Nephron progenitor cell (in vitro differentiated cells): ENCODE results near the gene ZDHHC3.
A peak's percentile ranks its signal among the peaks of the same experiment; 100 is the strongest.

Experiments used
- DNase-seq: peaks from one replicate; pipeline ENCODE4 v3.0.0; 2021
- H3K27ac Mint-ChIP-seq: 2 replicates; pipeline ENCODE4 v1.8.0; 2021; ENCODE audit warnings: mild to moderate bottlenecking, moderate library complexity, mixed read lengths
- H3K27me3 Mint-ChIP-seq: 2 replicates; pipeline ENCODE4 v1.8.0; 2021; ENCODE audit warnings: mild to moderate bottlenecking, low read depth, mixed read lengths; ENCODE audit not compliant: poor library complexity
- H3K36me3 Mint-ChIP-seq: 2 replicates; pipeline ENCODE4 v1.8.0; 2021; ENCODE audit warnings: low read depth, mixed read lengths
- H3K4me1 Mint-ChIP-seq: 2 replicates; pipeline ENCODE4 v1.8.0; 2021; ENCODE audit warnings: mixed read lengths
- H3K4me3 Mint-ChIP-seq: 2 replicates; pipeline ENCODE4 v1.8.0; 2021; ENCODE audit warnings: mild to moderate bottlenecking, moderate library complexity, mixed read lengths
- H3K9me3 Mint-ChIP-seq: 2 replicates; pipeline ENCODE4 v1.8.0; 2021; ENCODE audit warnings: mild to moderate bottlenecking, moderate library complexity, mixed read lengths
- CTCF ChIP-seq: fragments of 200-600 bp; sonication (generic); IDR thresholded peaks from 2 replicates; pipeline ENCODE4 v1.5.0; 2021; ENCODE audit warnings: antibody characterized with exemption

Gene ZDHHC3

GRCh38 chr3:44929782-44930181 lies 46.2 kb downstream of the ZDHHC3 start:
- Mint-ChIP-seq H3K27ac (peak overlapping the region; percentile 65), H3K4me3 (no peak overlapping the region), H3K4me1 (no peaks in the 10 kb centered on the region), H3K27me3 (no peaks in the 10 kb centered on the region), H3K36me3 (peaks cover 40% of the 10 kb centered on the region), H3K9me3 (no peaks in the 10 kb centered on the region)
- no peak for TF ChIP-seq CTCF
- no peak for DNase-seq

GRCh38 chr3:44927371-44927770 lies 48.6 kb downstream of the ZDHHC3 start:
- TF ChIP-seq CTCF = no peak
- H3K27me3 Mint-ChIP-seq = no peaks in the 10 kb centered on the region
- H3K4me3 Mint-ChIP-seq = no peak overlapping the region
- no peaks in the 10 kb centered on the region for H3K9me3 Mint-ChIP-seq
- no peak overlapping the region for H3K27ac Mint-ChIP-seq
- H3K36me3 Mint-ChIP-seq = peaks cover 34% of the 10 kb centered on the region
- H3K4me1 Mint-ChIP-seq = no peaks in the 10 kb centered on the region
- no peak for DNase-seq

GRCh38 chr3:44926921-44927320 lies 49.1 kb downstream of the ZDHHC3 start:
- Mint-ChIP-seq H3K4me1 (peaks cover 4% of the 10 kb centered on the region), H3K27ac (no peak overlapping the region), H3K4me3 (no peak overlapping the region), H3K36me3 (peaks cover 39% of the 10 kb centered on the region), H3K27me3 (no peaks in the 10 kb centered on the region), H3K9me3 (no peaks in the 10 kb centered on the region)
- no peak for DNase-seq
- TF ChIP-seq CTCF = no peak

GRCh38 chr3:44926172-44926571 lies 49.8 kb downstream of the ZDHHC3 start:
- no peak for TF ChIP-seq CTCF
- no peak for DNase-seq
- no peaks in the 10 kb centered on the region for H3K27me3 Mint-ChIP-seq
- no peak overlapping the region for H3K27ac Mint-ChIP-seq
- H3K36me3 Mint-ChIP-seq = peaks cover 46% of the 10 kb centered on the region
- H3K4me3 Mint-ChIP-seq = no peak overlapping the region
- peaks cover 5% of the 10 kb centered on the region for H3K4me1 Mint-ChIP-seq
- no peaks in the 10 kb centered on the region for H3K9me3 Mint-ChIP-seq

- Mint-ChIP-seq H3K27me3 (peaks cover 4% of the 10 kb centered on the region), H3K36me3 (peaks cover 51% of the 10 kb centered on the region), H3K4me3 (no peak overlapping the region), H3K4me1 (peaks cover 5% of the 10 kb centered on the region), H3K27ac (peak overlapping the region; percentile 24), H3K9me3 (no peaks in the 10 kb centered on the region)
- DNase-seq = no peak
- no peak for TF ChIP-seq CTCF
These were observed 51.4 kb downstream of the ZDHHC3 start for GRCh38 chr3:44924457-44925084.

GRCh38 chr3:44923632-44924456 lies 52.1 kb downstream of the ZDHHC3 start:
- Mint-ChIP-seq H3K4me3 (no peak overlapping the region), H3K27ac (no peak overlapping the region), H3K36me3 (peaks cover 48% of the 10 kb centered on the region), H3K4me1 (peaks cover 5% of the 10 kb centered on the region), H3K27me3 (peaks cover 4% of the 10 kb centered on the region), H3K9me3 (no peaks in the 10 kb centered on the region)
- TF ChIP-seq CTCF = no peak
- DNase-seq = no peak
